ENCODE results near the gene FBLN1.

Gene FBLN1

GRCh38 chr22:45598596-45599217, 96.0 kb downstream of the FBLN1 start:
- no peak for DNase-seq (ENCODE audit: low spot score)
- in situ Hi-C loops (cut with MboI; ENCODE audit: low sequenced_read_pairs, unreplicated experiment): no loop called here
- no peak for TF ChIP-seq CTCF (IDR thresholded peaks at IDR 0.05; ENCODE audit: borderline replicate concordance, control extremely low read depth, extremely low read depth, insufficient read depth, missing control alignments)

GRCh38 chr22:45599836-45600577, 97.3 kb downstream of the FBLN1 start:
- in situ Hi-C loops (cut with MboI; ENCODE audit: low sequenced_read_pairs, unreplicated experiment): no loop called here
- DNase-seq (ENCODE audit: low spot score): no peak
- TF ChIP-seq CTCF (IDR thresholded peaks at IDR 0.05; ENCODE audit: borderline replicate concordance, control extremely low read depth, extremely low read depth, insufficient read depth, missing control alignments): no peak

GRCh38 chr22:45600790-45601730, 98.4 kb downstream of the FBLN1 start:
- in situ Hi-C loops (cut with MboI; ENCODE audit: low sequenced_read_pairs, unreplicated experiment): no loop called here
- TF ChIP-seq CTCF (IDR thresholded peaks at IDR 0.05; ENCODE audit: borderline replicate concordance, control extremely low read depth, extremely low read depth, insufficient read depth, missing control alignments): no peak
- no peak for DNase-seq (ENCODE audit: low spot score)

DNA sequence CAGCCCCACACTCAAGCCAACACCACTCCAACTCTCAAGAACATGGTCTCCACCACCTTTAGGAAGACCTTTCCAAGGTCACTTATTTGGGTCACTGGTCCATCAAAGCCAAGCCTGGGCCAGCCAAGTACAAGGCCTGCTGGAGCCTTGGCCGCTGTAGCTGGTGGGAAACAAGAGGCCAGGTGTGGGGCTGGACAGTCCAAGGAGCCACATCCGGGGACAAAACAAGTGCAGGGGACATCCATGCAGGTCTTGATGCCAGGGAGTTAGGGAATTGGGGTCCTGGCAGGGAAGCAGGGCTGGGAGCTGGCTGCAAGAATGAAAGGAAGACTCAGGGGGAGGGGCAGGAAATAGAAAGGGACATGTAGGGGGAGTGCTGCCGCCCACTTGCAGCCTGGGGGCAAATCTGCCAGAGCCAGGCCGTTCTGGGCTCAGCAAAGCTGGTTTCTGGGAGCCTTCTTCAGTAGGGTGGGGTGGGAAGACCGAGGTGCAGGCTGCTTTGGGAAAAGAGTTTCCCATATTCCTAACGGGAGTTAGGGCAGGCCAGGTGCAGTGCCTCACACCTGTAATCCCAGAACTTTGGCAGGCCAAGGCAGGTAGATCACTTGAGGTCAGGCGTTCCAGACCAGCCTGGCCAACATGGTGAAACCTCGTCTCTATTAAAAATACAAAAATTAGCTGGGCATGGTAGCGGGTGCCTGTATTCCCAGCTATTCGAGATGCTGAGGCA, 99.5 kb downstream of the FBLN1 start:
- DNase-seq (ENCODE audit: low spot score): no peak
- no peak for TF ChIP-seq CTCF (IDR thresholded peaks at IDR 0.05; ENCODE audit: borderline replicate concordance, control extremely low read depth, extremely low read depth, insufficient read depth, missing control alignments)
- in situ Hi-C loops (cut with MboI; ENCODE audit: low sequenced_read_pairs, unreplicated experiment): no loop called here

DNA sequence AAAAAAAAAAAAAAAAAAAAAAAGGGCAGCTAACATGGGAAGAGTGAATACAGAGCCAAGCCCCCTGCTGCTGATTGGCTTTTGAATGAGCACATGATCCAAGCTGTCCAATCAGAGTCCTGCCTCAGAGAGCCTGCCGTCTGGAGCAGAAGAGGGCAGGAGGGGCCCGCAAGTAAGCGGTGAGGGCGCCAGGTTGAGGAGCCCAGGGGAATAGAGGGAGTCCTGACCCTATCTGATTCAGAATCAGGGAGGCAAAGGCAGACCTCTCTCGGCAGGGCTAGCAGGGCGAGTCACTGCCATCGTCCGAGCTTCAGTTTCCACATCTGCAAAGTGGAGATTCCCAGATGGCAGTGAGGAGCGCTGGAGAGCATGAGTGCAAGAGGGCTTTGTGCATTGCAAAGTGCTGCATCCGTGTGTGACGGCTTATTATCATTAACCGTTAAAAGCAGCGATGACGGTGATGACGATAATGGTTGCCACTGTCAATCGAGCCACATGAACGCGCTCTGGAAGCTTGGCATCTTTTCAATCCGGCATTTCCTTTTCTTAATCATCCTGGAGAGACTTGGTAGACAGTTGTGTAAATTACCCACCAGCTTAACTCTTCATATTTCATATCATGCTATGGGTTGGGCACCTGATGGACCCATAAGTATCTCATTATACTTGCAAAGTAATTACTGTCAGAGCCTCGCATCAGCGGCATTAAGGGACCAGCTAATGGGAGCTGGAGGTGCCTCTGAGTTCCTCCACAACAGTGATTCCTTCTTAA, 100.3 kb downstream of the FBLN1 start:
- no peak for DNase-seq (ENCODE audit: low spot score)
- in situ Hi-C loops (cut with MboI; ENCODE audit: low sequenced_read_pairs, unreplicated experiment): no loop called here

More for the DNA sequence above, 100.3 kb downstream of the FBLN1 start:
- TF ChIP-seq CTCF (IDR thresholded peaks at IDR 0.05; ENCODE audit: borderline replicate concordance, control extremely low read depth, extremely low read depth, insufficient read depth, missing control alignments): no peak
